ENCODE results near the gene ATP8B2. TPM values are rescaled to one million over a fixed set of nuclear protein-coding genes. Genes with fewer than 3 reads are reported as not detected.

Gene ATP8B2
- total RNA-seq, 2 donors from 2014 or later = 190 to 291 TPM

- Histone ChIP-seq H3K27me3 (replicated peaks; ENCODE audit: insufficient read depth) (no peaks in the 10 kb centered on the region), H3K4me3 (no peak overlapping the region), H3K27ac (no peak overlapping the region), H3K9me3 (no peaks in the 10 kb centered on the region), H3K36me3 (no peaks in the 10 kb centered on the region), H3K4me1 (ENCODE audit: control insufficient read depth in 1 of 2, low read depth in 2 of 2) (no peaks in the 10 kb centered on the region)
- no peak for ATAC-seq (ENCODE audit: insufficient number of reproducible peaks, low FRiP score, low read depth)
- DNase-seq (ENCODE audit: low spot score) = no peak
- no peak for TF ChIP-seq CTCF (IDR thresholded peaks at IDR 0.05)
Observed at GRCh38 chr1:154386643-154387352, 61.5 kb downstream of the ATP8B2 start.

- Histone ChIP-seq H3K36me3 (no peaks in the 10 kb centered on the region), H3K27ac (no peak overlapping the region), H3K4me1 (ENCODE audit: control insufficient read depth in 1 of 2, low read depth in 2 of 2) (no peaks in the 10 kb centered on the region), H3K4me3 (no peak overlapping the region), H3K27me3 (replicated peaks; ENCODE audit: insufficient read depth) (no peaks in the 10 kb centered on the region), H3K9me3 (no peaks in the 10 kb centered on the region)
- no peak for TF ChIP-seq CTCF (IDR thresholded peaks at IDR 0.05)
- DNase-seq (ENCODE audit: low spot score) = no peak
- ATAC-seq (ENCODE audit: insufficient number of reproducible peaks, low FRiP score, low read depth) = no peak
Observed at GRCh38 chr1:154391086-154391770, 65.9 kb downstream of the ATP8B2 start.

- TF ChIP-seq CTCF (IDR thresholded peaks at IDR 0.05) = no peak
- Histone ChIP-seq H3K27ac (no peak overlapping the region), H3K27me3 (replicated peaks; ENCODE audit: insufficient read depth) (no peaks in the 10 kb centered on the region), H3K4me1 (ENCODE audit: control insufficient read depth in 1 of 2, low read depth in 2 of 2) (no peaks in the 10 kb centered on the region), H3K36me3 (no peaks in the 10 kb centered on the region), H3K9me3 (no peaks in the 10 kb centered on the region), H3K4me3 (no peak overlapping the region)
- DNase-seq (ENCODE audit: low spot score) (no peak), ATAC-seq (ENCODE audit: insufficient number of reproducible peaks, low FRiP score, low read depth) (no peak)
Observed at GRCh38 chr1:154398141-154398540, 72.8 kb downstream of the ATP8B2 start.

GRCh38 chr1:154398678-154399077 lies 73.4 kb downstream of the ATP8B2 start:
- Histone ChIP-seq H3K9me3 (no peaks in the 10 kb centered on the region), H3K4me3 (no peak overlapping the region), H3K27me3 (replicated peaks; ENCODE audit: insufficient read depth) (no peaks in the 10 kb centered on the region), H3K36me3 (no peaks in the 10 kb centered on the region), H3K4me1 (ENCODE audit: control insufficient read depth in 1 of 2, low read depth in 2 of 2) (no peaks in the 10 kb centered on the region), H3K27ac (no peak overlapping the region)
- ATAC-seq (ENCODE audit: insufficient number of reproducible peaks, low FRiP score, low read depth) (no peak), DNase-seq (ENCODE audit: low spot score) (no peak)
- no peak for TF ChIP-seq CTCF (IDR thresholded peaks at IDR 0.05)

- Histone ChIP-seq H3K4me1 (ENCODE audit: control insufficient read depth in 1 of 2, low read depth in 2 of 2) (peaks cover 0 to 7% of the 10 kb centered on the region in 2 donors), H3K27ac (no peak overlapping the region), H3K4me3 (no peak overlapping the region), H3K36me3 (no peaks in the 10 kb centered on the region), H3K9me3 (no peaks in the 10 kb centered on the region), H3K27me3 (replicated peaks; ENCODE audit: insufficient read depth) (no peaks in the 10 kb centered on the region)
- TF ChIP-seq CTCF (IDR thresholded peaks at IDR 0.05) = no peak
- DNase-seq (ENCODE audit: low spot score) = no peak
- ATAC-seq (ENCODE audit: insufficient number of reproducible peaks, low FRiP score, low read depth) = no peak
Observed at GRCh38 chr1:154400381-154400801, 75.1 kb downstream of the ATP8B2 start.

Other genes starting within 250 kb of the ATP8B2 start
- gene NUP210L, start 170.5 kb upstream of the ATP8B2 start, total RNA-seq = under 1 TPM; 0.14 to 0.41 TPM
- gene TPM3, start 133.4 kb upstream of the ATP8B2 start, total RNA-seq = 100 to 1,000 TPM; 146 to 331 TPM
- not detected for gene CFAP141, start 119.2 kb upstream of the ATP8B2 start, total RNA-seq
- 100 to 1,000 TPM in 1 of 2 donors, 10 to 100 TPM in 1; 92.1 to 119 TPM for gene UBAP2L, start 104.6 kb upstream of the ATP8B2 start, total RNA-seq
- 10 to 100 TPM; 82.4 to 91.4 TPM for gene HAX1, start 52.9 kb upstream of the ATP8B2 start, total RNA-seq
- not detected for gene AQP10, start 4.4 kb upstream of the ATP8B2 start, total RNA-seq
- 10 to 100 TPM; 25.8 to 48.3 TPM for gene IL6R, start 79.8 kb downstream of the ATP8B2 start, total RNA-seq
- gene TDRD10, start 176.7 kb downstream of the ATP8B2 start, total RNA-seq = 10 to 100 TPM in 1 of 2 donors, 1 to 10 TPM in 1; 1.1 to 28.0 TPM
- gene SHE, start 176.9 kb downstream of the ATP8B2 start, total RNA-seq = 10 to 100 TPM in 1 of 2 donors, 1 to 10 TPM in 1; 6.1 to 15.2 TPM
- 10 to 100 TPM; 28.4 to 49.5 TPM for gene UBE2Q1, start 233.1 kb downstream of the ATP8B2 start, total RNA-seq
- gene CHRNB2, start 242.3 kb downstream of the ATP8B2 start, total RNA-seq = not detected